Fibroblast of lung (primary cell): ENCODE measurements around the gene DOHH. TPM values are rescaled to one million over a fixed set of nuclear protein-coding genes. Genes with fewer than 3 reads are reported as not detected.
"Not testable (repeated sequence)": the region's sequence is repeated elsewhere in the genome, so short reads cannot be mapped to it uniquely, and the experiment has no call there.

ENCODE experiments used
- DNase-seq, 2 donors: peaks; one replicate each; pipeline versions ENCODE4 v3.0.0 to v3.0.0-alpha.2; 2010; ENCODE audit warnings: low read depth in 2 of 2
- H2AFZ ChIP-seq: 2 replicates; pipeline ENCODE4 v1.5.1; 2012; ENCODE audit warnings: low read length, control low read depth, inconsistent platforms
- H3K27ac ChIP-seq: 2 replicates; pipeline ENCODE4 v1.5.1; 2011; ENCODE audit warnings: low read length, control low read depth; ENCODE audit not compliant: insufficient read depth
- H3K27me3 ChIP-seq: 2 replicates; pipeline ENCODE4 v1.5.1; 2011; ENCODE audit warnings: mild to moderate bottlenecking, low read length; ENCODE audit not compliant: control insufficient read depth, insufficient read depth
- H3K36me3 ChIP-seq: 2 replicates; pipeline ENCODE4 v1.5.1; 2011; ENCODE audit warnings: low read length; ENCODE audit not compliant: control insufficient read depth, insufficient read depth
- H3K4me1 ChIP-seq: 2 replicates; pipeline ENCODE4 v1.5.1; 2011; ENCODE audit warnings: low read length; ENCODE audit not compliant: control insufficient read depth, insufficient read depth; ENCODE audit errors: extremely low read depth
- H3K4me2 ChIP-seq: 2 replicates; pipeline ENCODE4 v1.5.1; 2011; ENCODE audit warnings: low read length, control low read depth; ENCODE audit not compliant: insufficient read depth; ENCODE audit errors: extremely low read depth
- H3K4me3 ChIP-seq, 4 experiments: fragments of 200-600 bp in 1 of 4; sonication (generic) in 1 of 4; replicated peaks in 1 of 4; 2 replicates each; pipeline ENCODE4 v1.5.1; 2011 to 2016; ENCODE audit warnings: low read length in 4 of 4, low read depth in 3 of 4, mild to moderate bottlenecking in 3 of 4, control low read depth in 2 of 4, inconsistent platforms in 1 of 4, mixed read lengths in 1 of 4; ENCODE audit not compliant: insufficient read depth in 1 of 4; ENCODE audit errors: control extremely low read depth in 1 of 4
- H3K79me2 ChIP-seq: 2 replicates; pipeline ENCODE4 v1.5.1; 2012; ENCODE audit warnings: mild to moderate bottlenecking, low read length, inconsistent platforms; ENCODE audit not compliant: control insufficient read depth, insufficient read depth
- H3K9ac ChIP-seq: 2 replicates; pipeline ENCODE4 v1.5.1; 2011; ENCODE audit warnings: mild to moderate bottlenecking, low read length, control low read depth; ENCODE audit not compliant: insufficient read depth
- H3K9me3 ChIP-seq: 2 replicates; pipeline ENCODE4 v1.5.1; 2012; ENCODE audit warnings: low read depth, low read length; ENCODE audit not compliant: control insufficient read depth, insufficient read depth
- H4K20me1 ChIP-seq: 2 replicates; pipeline ENCODE4 v1.5.1; 2011; ENCODE audit warnings: low read length; ENCODE audit not compliant: control insufficient read depth, insufficient read depth; ENCODE audit errors: extremely low read depth
- CTCF ChIP-seq, 2 donors: IDR thresholded peaks in 1 of 2; conservative IDR thresholded peaks in 1 of 2; 1 replicate in 1 of 2; 2 replicates in 1 of 2; pipeline ENCODE4 v1.5.1; 2011 to 2012; ENCODE audit warnings: low read length in 2 of 2, control low read depth in 1 of 2, inconsistent platforms in 1 of 2, low read depth in 1 of 2, mild to moderate bottlenecking in 1 of 2
- EZH2 ChIP-seq: IDR thresholded peaks from 2 replicates; pipeline ENCODE4 v1.5.1; 2012; ENCODE audit warnings: low read length, control low read depth, mild to moderate bottlenecking; ENCODE audit errors: missing control alignments
- polyA plus RNA-seq, 2 donors: library from polyadenylated mRNA; depleted of rRNA in 1 of 2; stranded (reverse) in 1 of 2; unstranded in 1 of 2; fragments of >200 nt; gene quantifications; 2 replicates each; pipeline ENCODE4 v1.2.1, GENCODE V29; 2011 to 2012; ENCODE audit warnings: missing spikeins in 1 of 2
- total RNA-seq: library from RNA; depleted of rRNA; stranded (reverse); fragments of >200 nt; gene quantifications from 2 replicates; pipeline ENCODE4 v1.2.1, GENCODE V29; 2014

Gene DOHH
- total and polyA plus RNA-seq, 2 donors (not counting 1 experiment from before 2014, with no cell fraction given) = 4.1 to 10.1 TPM

DNA sequence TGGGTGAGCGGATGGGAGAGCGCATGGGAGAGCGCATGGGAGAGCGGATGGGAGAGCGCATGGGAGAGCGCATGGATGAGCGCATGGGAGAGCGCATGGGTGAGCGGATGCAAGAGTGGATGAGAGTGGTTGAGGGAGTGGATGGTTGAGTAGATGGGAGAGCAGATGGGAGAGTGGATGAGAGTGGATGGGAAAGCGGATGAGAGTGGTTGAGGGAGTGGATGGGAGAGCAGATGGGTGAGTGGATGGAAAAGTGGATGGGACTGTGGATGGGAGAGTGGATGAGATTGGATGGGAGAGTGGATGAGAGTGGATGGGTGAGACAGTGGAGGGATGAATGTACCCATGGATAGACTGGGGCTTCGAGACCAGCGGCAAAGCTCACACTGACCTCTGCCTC lies 29.9 kb upstream of the DOHH start:
- Histone ChIP-seq H2AFZ (no peak overlapping the region), H3K9ac (no peak overlapping the region), H3K36me3 (peaks cover 39% of the 10 kb centered on the region), H3K4me2 (no peak overlapping the region), H3K79me2 (no peaks in the 10 kb centered on the region), H3K27ac (no peak overlapping the region), H3K27me3 (no peaks in the 10 kb centered on the region), H3K9me3 (no peaks in the 10 kb centered on the region), H3K4me1 (no peaks in the 10 kb centered on the region), H3K4me3 (no peak overlapping the region), H4K20me1 (no peaks in the 10 kb centered on the region)
- TF ChIP-seq EZH2 = no peak
- DNase-seq = no peak

- H3K4me1 ChIP-seq, H3K27ac ChIP-seq, H3K9me3 ChIP-seq, H2AFZ ChIP-seq, H3K79me2 ChIP-seq, H3K9ac ChIP-seq, H4K20me1 ChIP-seq, H3K27me3 ChIP-seq, H3K4me3 ChIP-seq, DNase-seq, H3K4me2 ChIP-seq: not testable (repeated sequence)
- H3K36me3 ChIP-seq = peaks cover 38% of the 10 kb centered on the region
Observed at GRCh38 chr19:3529299-3529698, 28.8 kb upstream of the DOHH start.

DNA sequence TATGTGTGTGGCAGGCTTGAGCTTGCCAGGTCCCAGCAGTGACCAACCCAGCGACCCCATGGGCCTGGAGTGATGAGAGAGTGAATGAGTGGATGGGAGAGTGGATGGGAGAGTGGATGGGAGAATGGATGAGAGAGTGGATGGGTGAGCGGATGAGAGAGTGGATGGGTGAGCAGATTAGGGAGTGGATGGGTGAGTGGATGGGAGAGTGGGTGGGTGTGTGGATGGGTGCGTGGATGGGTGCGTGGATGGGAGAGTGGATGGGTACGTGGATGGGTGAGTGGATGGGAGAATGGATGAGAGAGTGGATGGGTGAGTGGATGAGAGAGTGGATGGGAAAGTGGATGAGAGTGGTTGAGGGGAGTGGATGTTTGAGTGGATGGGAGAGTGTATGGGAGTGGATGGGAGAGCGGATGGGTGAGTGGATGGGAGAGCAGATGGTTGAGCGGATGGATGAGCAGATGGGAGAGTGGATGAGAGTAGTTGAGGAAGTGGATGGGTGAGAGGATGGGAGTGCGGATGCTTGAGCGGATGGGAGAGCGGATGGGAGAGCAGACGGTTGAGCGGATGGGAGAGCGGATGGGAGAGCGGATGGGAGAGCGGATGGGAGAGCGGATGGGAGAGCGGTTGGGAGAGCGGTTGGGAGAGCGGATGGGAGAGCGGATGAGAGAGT lies 28.2 kb upstream of the DOHH start:
- Histone ChIP-seq H3K36me3 (peaks cover 40% of the 10 kb centered on the region), H3K4me1 (no peaks in the 10 kb centered on the region)
- DNase-seq = no peak

More for the DNA sequence above, 28.2 kb upstream of the DOHH start:
- Histone ChIP-seq H3K27ac (no peak overlapping the region), H3K9me3 (no peaks in the 10 kb centered on the region), H3K9ac (no peak overlapping the region), H4K20me1 (no peaks in the 10 kb centered on the region), H3K4me2 (no peak overlapping the region), H3K27me3 (no peaks in the 10 kb centered on the region), H3K4me3 (no peak overlapping the region), H2AFZ (no peak overlapping the region), H3K79me2 (no peaks in the 10 kb centered on the region)
- TF ChIP-seq EZH2 (no peak), CTCF (conservative IDR thresholded peaks at IDR 0.05 in 1 of 2, IDR thresholded peaks at IDR 0.05 in 1 of 2; ENCODE audit: low read depth in 1 of 2, low read length in 2 of 2) (no peak)
